Measurements from ENCODE around the gene GKAP1. TPM values are rescaled to one million over a fixed set of nuclear protein-coding genes. Genes with fewer than 3 reads are reported as not detected.
A peak's percentile ranks its signal among the peaks of the same experiment; 100 is the strongest.
"Not testable (repeated sequence)": the region's sequence is repeated elsewhere in the genome, so short reads cannot be mapped to it uniquely, and the experiment has no call there.

GKAP1 gene
- total RNA-seq, result 10 to 100 TPM in 1 of 2 donors, 1 to 10 TPM in 1; 6.9 to 11.9 TPM
- long read RNA-seq, donor 1, partial matches to known transcripts, result 1 of 3 reads
- long read RNA-seq, donor 1, other reads (novel, unspliced or antisense), result 0 of 3 reads
- long read RNA-seq, donor 2, partial matches to known transcripts, result 1 of 1 reads
- long read RNA-seq, donor 2, other reads (novel, unspliced or antisense), result 0 of 1 reads

GRCh38 chr9:83817356-83818278 lies at the start of gene GKAP1:
TSS of gene GKAP1 (minus strand) at chr9:83817769. CDS start at chr9:83806517, 11,252 bp downstream.
- intact Hi-C loops (cut with DNase I), result not testable (repeated sequence)

DNA sequence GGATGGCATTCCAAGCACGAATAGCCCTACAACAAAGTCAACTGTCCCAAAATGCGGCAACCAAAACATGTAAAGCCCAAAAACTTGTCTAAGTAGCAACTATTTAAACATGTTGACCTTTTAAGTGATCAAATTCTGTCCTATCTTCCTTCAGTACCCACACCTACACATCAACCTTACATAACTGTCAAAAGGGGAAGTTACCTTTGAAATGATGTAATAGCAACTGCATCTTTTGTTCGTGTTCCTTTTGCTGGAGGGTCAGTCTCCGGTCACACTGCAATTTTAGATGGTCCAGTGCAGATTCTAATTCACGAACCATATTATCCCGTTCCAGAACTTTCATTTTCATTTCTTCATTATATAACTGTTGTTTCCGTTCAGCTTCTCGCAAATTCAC lies 32.3 kb upstream of the GKAP1 start:
- intact Hi-C loops (cut with DNase I); DNase-seq (ENCODE audit: low spot score): not testable (repeated sequence)

More at GRCh38 chr9:83817356-83818278, at the start of gene GKAP1:
- DNase-seq (ENCODE audit: low spot score), result peak; percentile 88

- intact Hi-C loops (cut with DNase I); DNase-seq (ENCODE audit: low spot score): not testable (repeated sequence)
These were observed 19.6 kb upstream of the GKAP1 start for GRCh38 chr9:83837070-83837643.

DNA sequence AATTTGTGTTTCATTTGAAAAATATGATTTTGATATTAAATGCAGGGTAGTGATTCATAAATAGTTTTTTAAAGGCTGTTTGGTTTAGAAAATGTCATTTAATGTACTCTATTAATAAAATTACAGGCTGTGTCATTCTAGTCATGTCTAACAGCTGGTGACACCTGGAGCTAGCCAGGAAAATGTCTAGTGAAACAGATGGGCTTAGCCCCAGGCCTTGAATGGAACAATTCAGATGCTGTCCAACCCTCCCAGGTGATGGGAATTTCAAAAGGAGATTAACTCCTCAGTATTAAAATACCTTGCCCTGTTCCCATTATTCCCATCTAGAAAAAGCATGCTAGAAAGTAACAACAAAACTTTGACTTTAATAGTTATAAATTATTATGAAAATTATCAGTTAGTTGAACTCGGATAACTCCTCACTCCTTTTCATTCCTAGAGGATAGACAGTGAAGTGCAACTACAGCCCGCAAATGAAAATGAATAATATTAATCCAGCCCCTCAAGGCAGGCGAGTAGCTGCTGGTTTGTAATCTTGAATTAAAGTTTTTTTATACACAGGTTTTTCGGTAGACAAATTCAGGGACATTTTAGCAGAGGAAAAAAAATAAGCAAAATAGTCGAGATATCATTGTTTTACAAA lies 13.0 kb upstream of the GKAP1 start:
- DNase-seq (ENCODE audit: low spot score); intact Hi-C loops (cut with DNase I): not testable (repeated sequence)

GRCh38 chr9:83824986-83825623 lies 7.5 kb upstream of the GKAP1 start:
- DNase-seq (ENCODE audit: low spot score); intact Hi-C loops (cut with DNase I): not testable (repeated sequence)

DNA sequence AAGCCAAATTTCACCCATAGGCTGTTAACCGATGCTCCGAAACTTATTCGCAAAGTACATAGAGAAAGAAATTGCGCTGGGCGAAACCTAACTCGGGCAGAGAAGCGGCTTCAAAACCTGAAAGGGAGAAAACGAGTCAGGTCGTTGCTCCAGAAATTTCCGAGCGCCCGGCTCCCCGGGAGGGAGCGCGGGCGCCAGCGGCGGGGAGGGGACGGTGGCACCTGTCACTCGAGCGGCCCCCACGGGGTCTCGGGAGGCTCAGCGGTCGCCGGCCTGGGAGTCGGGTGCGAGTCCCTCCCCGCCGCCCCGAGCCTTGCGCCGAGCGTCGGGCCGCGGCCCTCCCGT lies 586 bp downstream of the GKAP1 start:
- DNase-seq (ENCODE audit: low spot score); intact Hi-C loops (cut with DNase I): not testable (repeated sequence)

DNA sequence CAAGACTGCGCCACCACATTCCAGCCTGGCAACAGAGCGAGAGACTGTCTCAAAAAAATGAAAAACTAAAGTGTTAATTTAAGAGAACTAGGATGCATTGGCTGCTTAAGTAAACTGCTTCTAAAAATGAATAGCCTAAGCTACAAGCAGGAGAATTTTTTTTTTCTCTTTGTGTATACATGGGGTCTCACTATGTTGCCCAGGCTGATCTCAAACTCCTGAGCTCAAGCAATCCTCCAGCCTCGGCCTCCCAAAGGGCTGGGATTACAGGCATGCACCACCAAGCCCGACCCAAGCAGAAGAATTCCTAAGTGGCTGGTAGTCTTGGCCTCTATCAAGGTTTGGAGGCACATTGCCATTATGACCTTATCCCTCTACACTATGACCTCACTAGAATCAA lies 2.4 kb downstream of the GKAP1 start:
- DNase-seq (ENCODE audit: low spot score); intact Hi-C loops (cut with DNase I): not testable (repeated sequence)

DNA sequence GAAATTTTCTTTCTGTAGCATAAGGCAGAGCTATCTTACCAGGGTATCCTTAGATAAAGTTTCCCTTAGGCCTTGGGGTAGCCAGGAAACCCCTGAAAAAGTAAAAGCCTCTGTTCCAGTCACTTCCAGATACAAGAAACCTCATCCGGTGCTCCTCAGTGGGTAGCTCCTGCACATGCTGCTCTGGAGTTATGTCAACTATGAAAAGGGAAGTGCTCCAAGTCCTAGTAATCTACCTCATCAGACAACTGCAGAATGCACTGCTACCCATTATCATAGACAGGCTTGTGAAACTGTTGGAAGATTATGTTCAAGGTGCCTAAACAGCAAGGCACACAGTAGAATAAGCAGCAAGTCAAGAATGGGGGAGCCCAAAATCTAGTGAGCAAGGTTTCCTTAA lies 8.4 kb downstream of the GKAP1 start:
- DNase-seq (ENCODE audit: low spot score); intact Hi-C loops (cut with DNase I): not testable (repeated sequence)

DNA sequence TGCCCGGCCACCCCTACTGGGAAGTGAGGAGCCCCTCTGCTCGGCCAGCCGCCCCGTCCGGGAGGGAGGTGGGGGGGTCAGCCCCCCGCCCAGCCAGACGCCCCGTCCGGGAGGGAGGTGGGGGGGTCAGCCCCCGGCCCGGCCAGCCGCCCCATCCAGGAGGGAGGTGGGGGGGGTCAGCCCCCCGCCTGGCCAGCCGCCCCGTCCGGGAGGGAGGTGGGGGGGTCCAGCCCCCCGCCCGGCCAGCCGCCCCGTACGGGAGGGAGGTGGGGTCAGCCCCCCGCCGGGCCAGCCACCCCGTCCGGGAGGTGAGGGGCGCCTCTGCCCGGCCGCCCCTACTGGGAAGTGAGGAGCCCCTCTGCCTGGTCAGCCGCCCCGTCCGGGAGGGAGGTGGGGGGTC lies 13.1 kb downstream of the GKAP1 start:
- intact Hi-C loops (cut with DNase I); DNase-seq (ENCODE audit: low spot score): not testable (repeated sequence)

GRCh38 chr9:83803941-83804340 lies 13.6 kb downstream of the GKAP1 start:
- intact Hi-C loops (cut with DNase I); DNase-seq (ENCODE audit: low spot score): not testable (repeated sequence)

DNA sequence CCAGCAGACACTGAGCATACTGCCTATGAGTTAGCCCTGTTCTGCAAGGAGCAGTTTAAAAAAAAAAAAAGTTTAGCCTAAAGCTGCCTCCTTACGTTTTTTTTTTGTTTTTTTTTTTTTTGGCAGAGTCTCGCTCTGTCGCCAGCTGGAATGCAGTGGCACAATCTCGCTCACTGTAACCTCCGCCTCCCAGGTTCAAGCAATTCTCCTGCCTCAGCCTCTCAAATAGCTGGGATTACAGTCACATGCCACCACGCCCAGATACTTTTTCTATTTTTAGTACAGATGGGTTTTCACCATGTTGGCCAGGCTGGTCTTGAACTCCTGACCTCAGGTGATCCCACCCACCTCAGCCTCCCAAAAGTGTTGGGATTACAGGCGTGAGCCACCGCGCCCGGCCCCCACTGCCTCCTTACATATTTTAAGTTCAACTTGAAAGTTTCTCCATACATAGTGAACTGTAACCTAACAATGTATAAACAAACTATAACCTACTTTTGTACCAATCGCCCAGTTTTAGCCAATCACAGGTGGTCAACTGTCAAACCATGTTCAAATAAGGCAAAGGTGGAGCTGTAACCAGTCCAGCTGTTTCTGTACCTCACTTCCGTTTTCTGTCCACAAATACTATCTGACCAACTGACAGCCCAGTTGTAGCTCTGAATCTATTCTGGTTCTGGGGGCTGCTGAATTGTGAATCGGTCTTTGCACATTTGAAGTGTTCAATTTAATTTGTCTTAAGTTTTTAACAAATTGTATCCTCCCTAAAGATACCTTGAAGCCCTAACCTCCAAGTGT lies 17.1 kb downstream of the GKAP1 start:
- no peak for DNase-seq (ENCODE audit: low spot score)
- intact Hi-C loops (cut with DNase I), result no loop called here

DNA sequence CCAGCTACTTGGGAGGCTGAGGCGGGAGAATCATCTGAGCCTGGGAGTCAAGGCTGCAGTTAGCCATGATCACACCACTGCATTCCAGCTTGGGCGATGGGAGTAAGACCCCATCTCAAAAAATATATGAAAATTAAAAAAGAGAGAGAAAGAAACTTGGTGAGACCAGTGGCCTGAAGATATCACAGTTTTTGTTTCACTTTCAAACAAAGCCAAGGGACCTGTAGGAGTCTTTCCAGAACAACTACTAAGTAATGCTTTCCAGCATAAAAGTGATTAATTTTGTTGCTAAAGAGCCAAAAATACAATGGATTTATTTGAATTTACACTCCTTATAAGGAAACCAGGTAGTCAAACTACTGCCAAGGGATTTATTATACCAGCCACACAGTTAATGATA lies 23.5 kb downstream of the GKAP1 start:
- intact Hi-C loops (cut with DNase I), result no loop called here
- DNase-seq (ENCODE audit: low spot score), result no peak

- DNase-seq (ENCODE audit: low spot score), result no peak
- intact Hi-C loops (cut with DNase I), result no loop called here
These were observed 24.8 kb downstream of the GKAP1 start for GRCh38 chr9:83792746-83793145.

DNA sequence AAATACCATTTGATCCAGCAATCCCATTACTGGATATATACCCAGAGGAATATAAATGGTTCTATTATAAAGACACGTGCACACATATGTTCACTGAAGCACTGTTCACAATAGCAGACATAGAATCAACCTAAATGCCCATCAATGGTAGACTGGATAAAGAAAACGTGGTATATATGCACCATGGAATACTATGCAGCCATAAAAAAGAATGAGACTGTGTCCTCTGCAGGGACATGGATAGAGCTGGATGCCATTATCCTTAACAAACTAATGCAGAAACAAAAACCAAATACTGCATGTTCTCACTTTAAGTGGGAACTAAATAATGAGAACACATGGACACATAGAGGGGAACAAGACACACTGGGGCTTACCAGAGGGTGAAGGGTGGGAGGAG lies 39.4 kb downstream of the GKAP1 start:
- no peak for DNase-seq (ENCODE audit: low spot score)
- intact Hi-C loops (cut with DNase I), result no loop called here

- intact Hi-C loops (cut with DNase I), result no loop called here
These were observed 41.6 kb downstream of the GKAP1 start for GRCh38 chr9:83775932-83776331.

GRCh38 chr9:83772860-83773259 lies 44.7 kb downstream of the GKAP1 start:
- intact Hi-C loops (cut with DNase I), result no loop called here
- DNase-seq (ENCODE audit: low spot score), result no peak

More at GRCh38 chr9:83775932-83776331, 41.6 kb downstream of the GKAP1 start:
- no peak for DNase-seq (ENCODE audit: low spot score)

DNA sequence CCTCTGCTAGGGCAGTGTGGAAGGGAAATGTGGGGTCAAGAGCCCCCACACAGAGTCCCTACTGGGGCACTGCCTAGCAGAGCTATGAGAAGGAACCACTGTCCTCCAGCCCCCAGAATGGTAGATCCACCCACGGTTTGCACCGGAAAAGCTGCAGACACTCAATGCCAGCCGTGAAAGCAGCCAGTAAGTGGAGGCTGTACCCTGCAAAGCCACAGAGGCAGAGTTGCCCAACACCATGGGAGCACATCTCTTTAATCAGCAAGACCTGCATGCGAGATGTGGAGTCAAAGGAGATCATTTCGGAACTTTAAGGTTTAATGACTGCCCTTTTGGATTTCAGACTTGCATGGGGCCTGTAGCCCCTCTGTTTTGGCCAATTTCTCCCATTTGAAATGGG lies 52.2 kb downstream of the GKAP1 start:
- DNase-seq (ENCODE audit: low spot score), result no peak
- intact Hi-C loops (cut with DNase I), result no loop called here

GRCh38 chr9:83754383-83754977 lies 63.1 kb downstream of the GKAP1 start:
- intact Hi-C loops (cut with DNase I), result no loop called here
- DNase-seq (ENCODE audit: low spot score), result no peak
